GM19455 (cell line): Measurements from ENCODE around the gene PRSS38.

Experiments
- ATAC-seq: cut with Tn5 transposase; IDR thresholded peaks from one replicate; pipeline ENCODE4 v1.9.1; 2021; ENCODE audit not compliant: unreplicated experiment

Gene PRSS38

GRCh38 chr1:227792216-227793078 lies 23.0 kb upstream of the PRSS38 start:
- ATAC-seq = no peak

- no peak for ATAC-seq
Observed at GRCh38 chr1:227793079-227793947, 22.2 kb upstream of the PRSS38 start.

- no peak for ATAC-seq
Observed at GRCh38 chr1:227793948-227794816, 21.3 kb upstream of the PRSS38 start.

GRCh38 chr1:227794817-227795192 lies 20.7 kb upstream of the PRSS38 start:
- ATAC-seq = no peak

GRCh38 chr1:227795732-227796131 lies 19.7 kb upstream of the PRSS38 start:
- ATAC-seq = no peak

GRCh38 chr1:227796359-227796915 lies 19.0 kb upstream of the PRSS38 start:
- no peak for ATAC-seq

GRCh38 chr1:227797144-227797543 lies 18.3 kb upstream of the PRSS38 start:
- ATAC-seq = no peak

GRCh38 chr1:227797625-227798024 lies 17.9 kb upstream of the PRSS38 start:
- no peak for ATAC-seq

GRCh38 chr1:227798078-227798802 lies 17.2 kb upstream of the PRSS38 start:
- ATAC-seq = no peak

GRCh38 chr1:227799756-227800155 lies 15.7 kb upstream of the PRSS38 start:
- ATAC-seq = no peak

GRCh38 chr1:227803933-227804332 lies 11.5 kb upstream of the PRSS38 start:
- ATAC-seq = no peak

- ATAC-seq = no peak
Observed at GRCh38 chr1:227805606-227806197, 9.8 kb upstream of the PRSS38 start.

- no peak for ATAC-seq
Observed at GRCh38 chr1:227808566-227808965, 6.9 kb upstream of the PRSS38 start.

- ATAC-seq = no peak
Observed at GRCh38 chr1:227809026-227809425, 6.4 kb upstream of the PRSS38 start.

- no peak for ATAC-seq
Observed at GRCh38 chr1:227813962-227814361, 1.5 kb upstream of the PRSS38 start.

GRCh38 chr1:227816750-227817446 lies 1.4 kb downstream of the PRSS38 start:
- no peak for ATAC-seq

GRCh38 chr1:227823537-227823936 lies 8.1 kb downstream of the PRSS38 start:
- no peak for ATAC-seq

- ATAC-seq = no peak
Observed at GRCh38 chr1:227824204-227824603, 8.7 kb downstream of the PRSS38 start.

- no peak for ATAC-seq
Observed at GRCh38 chr1:227828786-227829185, 13.3 kb downstream of the PRSS38 start.
